GM12892 (cell line): ENCODE data around the gene LMO1.

ENCODE experiments used
- POLR2A ChIP-seq: IDR thresholded peaks from 2 replicates; pipeline ENCODE4 v1.6.1; 2011; ENCODE audit warnings: low read depth, low read length, control low read depth
- POLR2AphosphoS5 ChIP-seq: IDR thresholded peaks from 2 replicates; pipeline ENCODE4 v1.6.1; 2011; ENCODE audit warnings: low read depth, low read length, control low read depth
- TAF1 ChIP-seq: IDR thresholded peaks from 2 replicates; pipeline ENCODE4 v1.6.1; 2011; ENCODE audit warnings: low read depth, mild to moderate bottlenecking, control low read depth, low read length, borderline replicate concordance

DNA sequence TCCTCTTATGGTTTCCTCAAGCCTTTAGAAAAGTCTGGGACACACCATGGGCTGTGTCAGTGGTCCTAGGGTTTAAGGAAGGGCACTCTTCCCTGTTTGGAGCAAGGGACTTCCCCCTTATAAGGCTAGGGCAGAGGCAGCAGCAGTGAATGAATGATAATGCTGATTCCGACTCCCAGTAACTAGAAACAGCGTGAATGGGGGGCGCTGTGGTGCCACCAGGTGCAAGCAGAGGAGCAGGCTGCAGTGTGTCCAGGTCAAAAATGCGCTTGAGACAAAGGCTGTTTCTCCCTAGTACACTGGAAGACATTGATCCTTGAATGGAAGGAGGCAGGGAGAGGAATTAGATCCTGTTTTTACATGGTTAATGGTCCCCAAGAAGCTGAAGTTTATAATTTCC lies 83.2 kb downstream of the LMO1 start:
- no peak for TF ChIP-seq POLR2A
- TF ChIP-seq POLR2AphosphoS5 = no peak
- TF ChIP-seq TAF1 = no peak
